Activated naive CD4-positive, alpha-beta T cell treated with Interleukin-2 at 50 U/mL for 16 hours (primary cell): ENCODE results near the gene SHISAL1.

Experiments
- DNase-seq: peaks from one replicate; pipeline ENCODE4 v3.0.0-alpha.2; 2020

The SHISAL1 gene

DNA sequence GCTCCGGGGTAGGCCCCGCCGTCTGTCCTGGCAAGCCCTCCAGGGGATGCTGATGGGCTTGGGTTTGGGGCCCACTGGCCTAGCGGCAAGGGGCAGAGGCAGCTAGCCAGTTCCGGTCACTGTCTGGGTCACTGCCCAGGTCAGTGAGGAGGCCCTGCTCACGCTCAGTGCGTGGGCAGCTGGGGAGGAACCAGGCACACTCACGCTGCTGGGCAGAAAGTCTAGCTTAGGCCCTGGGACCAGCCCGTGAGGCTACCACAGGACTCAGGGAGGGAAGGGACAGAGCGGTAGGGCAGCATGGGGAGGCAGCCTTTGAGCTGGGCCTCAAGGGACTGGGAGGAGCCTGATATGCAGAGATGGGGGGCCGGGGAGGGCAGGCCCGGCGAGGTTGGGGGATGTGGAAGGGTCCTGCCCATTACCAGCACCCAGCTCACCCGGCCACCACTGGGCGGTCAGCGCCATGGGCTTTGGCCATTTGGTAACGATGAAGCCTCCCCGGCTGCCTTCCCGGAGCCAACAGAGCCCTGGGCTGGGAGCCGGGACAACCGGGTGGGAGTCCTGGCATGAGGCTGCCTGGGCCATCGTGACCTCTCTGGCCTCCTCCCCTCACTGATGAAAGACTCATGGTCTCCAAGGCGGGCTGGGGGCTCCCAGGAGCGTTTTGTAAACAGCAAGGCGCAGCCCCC is 14.2 kb downstream of the SHISAL1 start:
- DNase-seq = no peak

DNA sequence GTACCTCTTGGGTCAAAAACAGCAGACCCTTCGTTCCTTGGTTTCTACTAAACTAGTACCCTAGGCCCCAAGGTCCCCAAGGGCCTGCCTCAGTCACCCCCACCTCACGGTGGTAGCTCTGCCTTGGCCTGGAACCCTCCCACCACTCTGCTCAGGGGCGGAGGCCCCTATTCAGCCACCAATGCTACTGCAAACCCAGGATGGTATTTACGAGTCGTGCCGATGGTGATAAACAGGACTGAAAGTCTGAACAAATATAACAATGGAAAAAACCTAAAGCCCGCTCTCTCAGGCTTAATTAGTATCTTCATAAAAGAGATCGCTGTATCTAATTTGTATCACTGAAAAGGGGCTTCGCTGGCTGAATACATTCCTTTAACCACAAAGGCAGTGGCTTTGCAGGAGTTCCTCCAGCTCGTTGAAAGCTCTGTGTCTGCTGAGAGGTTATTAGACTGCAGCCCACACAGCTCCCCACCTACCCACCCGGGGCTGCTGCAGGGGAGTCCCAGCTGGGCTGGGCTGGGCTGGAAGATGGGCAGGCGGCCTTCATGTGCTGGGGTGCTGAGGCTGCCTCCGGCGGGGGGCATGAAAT is 15.2 kb downstream of the SHISAL1 start:
- no peak for DNase-seq

DNA sequence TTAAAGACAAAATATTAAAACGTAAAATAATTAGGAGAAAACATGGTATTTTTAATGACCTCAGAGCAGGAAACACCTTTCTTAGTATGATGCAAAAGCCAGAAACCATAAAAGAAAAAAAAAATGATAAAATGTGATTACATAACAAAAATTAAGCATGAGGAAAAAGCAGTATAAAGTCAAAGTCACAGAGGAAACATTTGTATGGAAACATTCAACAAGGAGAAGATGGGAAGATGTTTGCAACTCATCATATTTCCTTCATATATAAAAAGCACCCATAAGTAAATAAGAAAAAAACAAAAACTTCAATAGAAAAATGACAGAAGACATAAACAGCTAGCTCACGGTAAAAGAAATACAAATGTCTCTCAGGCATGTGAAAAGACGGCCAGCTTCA is 17.3 kb downstream of the SHISAL1 start:
- no peak for DNase-seq

DNA sequence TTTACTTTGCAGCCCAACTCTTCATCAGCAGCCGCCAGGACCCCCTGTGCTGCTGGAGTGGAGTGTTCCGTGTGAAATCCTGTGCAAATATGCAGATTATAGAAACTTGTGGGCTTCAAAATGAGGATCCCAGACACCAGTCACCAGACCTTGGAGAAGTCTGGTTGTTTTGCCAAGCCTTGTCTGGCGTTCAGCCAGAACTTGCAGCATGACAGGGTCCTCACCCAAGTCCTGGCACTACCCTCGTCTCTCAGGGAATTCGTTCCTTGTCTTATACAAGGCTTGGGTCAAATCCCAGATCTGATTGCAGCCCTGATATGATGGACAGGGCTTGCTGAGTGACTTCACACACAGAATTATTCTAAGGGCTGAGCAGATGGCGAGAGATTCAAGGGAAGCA is 18.9 kb downstream of the SHISAL1 start:
- no peak for DNase-seq

DNA sequence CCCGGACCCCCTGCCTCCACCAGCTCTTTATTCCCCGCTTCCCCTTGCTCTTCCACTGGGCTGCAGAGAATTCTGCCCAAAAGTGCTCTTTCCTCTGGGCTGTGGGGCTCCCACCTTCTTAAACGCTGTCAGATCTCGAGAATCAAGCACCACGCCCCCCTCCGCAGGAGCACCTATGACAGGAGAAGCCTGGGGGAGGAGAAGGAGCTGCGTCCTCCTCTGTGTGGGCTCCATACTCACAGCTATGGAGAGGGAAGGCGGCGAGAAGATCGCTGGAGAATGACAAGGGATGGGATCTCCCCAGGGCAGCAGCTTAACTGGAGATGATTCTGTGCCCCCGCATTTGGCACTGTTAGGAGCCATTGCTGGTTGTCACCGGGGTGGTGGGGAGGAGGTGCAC is 19.7 kb downstream of the SHISAL1 start:
- DNase-seq = no peak

DNA sequence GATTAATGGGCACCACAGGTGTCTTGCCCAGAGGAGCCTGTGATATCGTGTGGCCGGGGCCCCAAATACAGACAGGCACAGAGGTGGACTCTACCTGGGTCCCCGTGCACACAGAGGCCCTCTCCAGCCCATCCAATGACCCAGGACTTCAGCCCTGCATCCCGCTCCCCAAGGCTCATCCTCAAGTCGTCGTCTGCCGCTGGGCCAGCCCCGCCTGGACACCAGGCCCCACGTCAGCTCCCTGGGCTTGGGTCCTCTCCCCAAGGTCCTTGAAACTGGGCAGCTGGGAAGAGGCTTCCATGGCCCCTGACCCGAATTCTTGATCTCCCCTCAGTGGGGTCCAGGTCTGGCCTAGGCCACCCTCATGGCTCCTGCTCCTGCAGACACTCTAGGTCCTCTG is 20.2 kb downstream of the SHISAL1 start:
- no peak for DNase-seq

DNA sequence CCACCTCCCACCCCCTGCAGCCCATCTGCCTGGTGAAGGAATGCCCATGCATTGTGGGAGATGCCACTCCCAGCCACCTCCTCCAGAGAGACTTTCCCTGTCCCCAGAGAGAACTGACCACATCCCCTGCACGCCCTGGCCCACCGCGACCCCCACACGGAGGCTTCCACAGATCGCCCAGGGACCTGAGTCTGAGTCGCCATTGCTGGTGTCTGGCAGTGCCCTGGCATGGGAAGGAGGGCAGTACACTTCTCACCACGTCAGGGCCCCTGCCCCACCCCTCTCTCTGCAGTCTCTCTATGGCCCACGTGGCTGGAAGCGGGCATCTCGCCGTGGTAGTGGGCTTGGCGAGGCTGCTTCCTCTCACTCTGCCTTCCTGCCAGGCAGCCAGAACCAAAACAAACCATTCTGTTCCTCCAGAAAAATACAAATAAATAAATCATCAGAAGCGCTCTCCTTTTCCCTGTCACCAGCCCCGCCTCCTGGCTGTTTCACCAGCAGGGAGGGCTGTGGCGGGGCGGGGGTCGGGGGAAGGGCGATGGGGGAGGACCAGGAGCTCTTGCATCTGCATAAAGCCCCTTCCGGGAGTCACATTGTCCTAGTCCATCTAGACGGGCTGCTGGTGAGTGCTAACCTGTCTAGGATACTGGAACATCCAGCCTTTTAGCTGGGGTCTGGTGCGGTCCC is 20.9 kb downstream of the SHISAL1 start:
- no peak for DNase-seq

DNA sequence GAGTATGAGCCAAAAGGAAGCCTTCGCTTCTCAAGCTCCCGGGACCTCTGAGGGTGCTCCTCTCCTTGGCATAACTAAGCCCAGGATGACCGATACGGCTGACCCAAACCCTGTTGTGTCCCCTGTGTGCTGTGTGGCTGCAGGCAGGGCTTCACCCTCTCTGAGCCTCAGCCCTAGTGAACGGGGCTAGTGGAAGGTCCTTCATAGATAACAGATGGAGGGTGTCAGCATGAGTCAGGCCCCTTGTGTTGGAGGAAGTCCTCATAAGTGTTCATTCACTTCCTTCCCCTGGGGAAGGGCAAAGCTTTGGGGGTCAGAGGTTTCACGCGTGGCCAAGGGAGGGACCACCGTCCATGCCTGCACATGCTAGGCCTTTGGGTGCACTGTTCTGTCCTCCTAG is 21.5 kb downstream of the SHISAL1 start:
- DNase-seq = no peak

DNA sequence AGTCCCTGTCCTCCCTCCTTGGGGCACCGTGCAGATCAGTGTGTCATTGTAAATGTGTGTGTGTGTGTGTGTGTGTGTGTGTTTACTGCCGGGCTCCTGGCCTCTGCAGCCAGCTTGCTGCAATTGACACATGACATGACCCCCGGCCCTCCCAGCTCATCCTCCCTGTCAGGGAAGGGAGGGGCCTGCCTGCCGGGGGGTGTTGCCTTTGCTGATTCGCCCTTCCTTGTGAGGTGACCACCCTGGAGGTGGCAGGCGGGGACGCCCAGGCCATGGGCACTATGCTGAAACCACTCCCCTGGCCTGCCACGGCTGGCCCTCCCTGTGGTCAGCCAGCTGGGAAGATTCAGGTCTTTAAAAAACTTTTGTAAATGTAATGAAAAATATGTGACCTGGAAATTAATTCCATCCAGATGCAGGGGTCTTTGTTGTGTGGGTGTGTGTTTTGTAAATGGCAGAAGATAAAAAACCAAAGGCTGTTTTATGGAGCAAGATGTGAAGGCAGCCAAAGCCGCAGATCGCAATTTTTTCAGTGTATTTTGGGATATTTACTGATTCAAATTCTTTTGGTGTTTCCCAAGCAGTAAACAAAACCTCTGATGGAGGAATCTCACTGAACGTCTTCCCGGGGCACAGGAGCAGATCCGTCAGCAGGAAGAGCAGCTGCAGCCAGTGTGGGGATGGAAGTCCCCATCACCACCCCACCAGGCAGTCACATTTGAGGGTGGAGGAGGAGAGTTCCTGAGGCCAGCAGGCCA is 23.2 kb downstream of the SHISAL1 start:
- no peak for DNase-seq

DNA sequence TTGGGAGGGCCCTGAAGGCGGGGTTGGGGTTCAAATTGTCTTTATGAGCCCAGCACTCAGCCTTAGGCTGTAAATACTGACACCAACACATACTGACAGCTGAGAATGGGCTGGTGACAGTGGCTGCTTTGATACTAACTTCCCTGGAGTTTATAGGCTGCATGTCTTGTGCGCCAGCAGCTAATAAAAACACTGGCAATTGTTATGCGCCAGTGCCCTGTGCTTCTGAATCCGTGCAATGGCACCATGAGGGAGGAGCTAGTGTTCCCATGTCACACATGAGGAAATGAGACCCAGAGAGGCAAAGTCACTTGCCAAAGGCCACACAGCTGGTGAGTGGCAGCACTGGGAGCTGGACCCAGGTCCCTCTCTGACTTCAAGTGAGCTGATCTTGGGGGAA is 23.8 kb downstream of the SHISAL1 start:
- no peak for DNase-seq

DNA sequence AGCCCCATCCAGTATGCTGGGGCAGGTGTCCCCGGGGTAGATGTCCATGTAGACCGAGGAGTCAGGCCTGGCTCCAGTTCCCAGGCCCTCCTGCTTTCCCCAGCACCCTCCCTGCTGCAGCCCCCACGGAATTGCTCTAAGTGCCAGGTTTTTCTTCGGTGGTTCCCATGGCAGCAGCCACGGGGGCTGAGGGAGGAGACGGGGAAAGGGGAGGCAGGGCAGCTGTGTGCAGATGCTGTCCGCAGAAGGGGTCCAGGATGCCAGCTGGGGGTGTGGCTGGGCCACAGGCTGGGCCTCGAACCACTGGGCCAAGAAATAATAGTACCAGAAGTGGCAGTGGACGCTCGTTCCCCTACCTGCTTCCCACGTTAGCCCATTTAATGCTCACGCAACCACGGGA is 25.0 kb downstream of the SHISAL1 start:
- DNase-seq = no peak

DNA sequence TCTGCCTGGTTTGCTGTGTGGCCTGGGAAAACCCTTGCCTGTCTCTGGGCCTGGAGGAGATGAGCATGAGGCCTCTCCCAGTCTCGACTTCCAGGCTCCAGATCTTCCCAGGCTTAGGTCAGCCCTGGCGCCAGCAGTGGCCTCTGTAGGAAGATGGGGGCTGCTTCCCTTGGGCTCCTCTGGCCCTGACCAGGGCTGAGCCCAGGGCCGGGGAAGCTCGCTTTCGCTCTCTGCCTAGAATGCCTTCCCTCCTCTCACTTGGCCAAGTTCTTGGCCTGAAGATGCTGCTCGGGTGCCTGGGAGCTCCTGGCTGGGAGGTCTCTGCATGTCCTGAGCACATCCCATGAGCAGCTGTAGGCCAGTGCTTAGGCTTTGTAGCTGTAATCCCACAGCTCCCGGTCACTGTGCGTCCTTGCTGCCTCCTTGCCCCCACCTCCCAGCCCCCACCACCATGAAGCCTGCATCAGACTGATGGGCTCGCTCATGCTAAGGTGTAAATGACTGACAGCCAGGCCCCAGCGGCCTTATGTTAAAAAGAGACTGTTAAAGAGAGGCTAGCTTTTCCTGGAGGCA is 25.5 kb downstream of the SHISAL1 start:
- no peak for DNase-seq

DNA sequence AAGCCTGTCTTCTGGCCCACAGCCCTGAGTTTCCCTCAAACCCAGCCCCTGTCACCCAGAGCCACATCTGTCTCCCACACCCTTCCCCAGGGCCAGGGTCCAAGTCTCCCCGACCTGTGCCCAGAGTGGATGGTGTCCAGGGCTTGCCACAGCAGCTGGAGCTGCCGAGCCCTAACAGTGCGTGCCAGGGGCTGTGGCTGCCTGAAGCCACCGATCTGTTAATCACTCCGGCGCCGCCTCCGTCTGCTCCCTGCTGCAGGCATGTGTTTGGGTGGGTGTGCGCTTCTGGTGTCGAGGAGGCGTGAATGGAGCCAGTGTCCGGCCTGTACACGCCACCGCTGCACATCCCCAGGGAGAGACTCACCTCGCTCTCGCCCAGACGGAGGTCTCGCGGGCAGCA is 26.1 kb downstream of the SHISAL1 start:
- no peak for DNase-seq

DNA sequence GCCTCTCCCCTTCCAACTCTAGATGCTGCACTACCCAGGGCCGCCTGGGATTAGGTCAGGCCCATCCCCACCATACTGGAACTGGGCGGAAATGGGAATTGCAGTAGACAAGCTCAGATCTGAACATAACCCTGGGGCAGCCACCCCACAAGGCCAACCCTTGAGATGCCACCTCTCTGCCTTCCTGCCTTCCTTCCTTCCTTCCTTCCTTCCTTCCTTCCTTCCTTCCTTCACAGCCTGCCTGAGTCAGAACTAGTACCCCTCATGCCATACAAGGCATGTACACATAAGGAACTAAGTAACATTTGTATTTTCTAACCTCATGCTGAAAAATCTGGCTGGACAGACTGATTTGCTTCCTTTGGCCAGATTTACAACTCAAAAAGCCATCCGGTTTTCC is 28.0 kb downstream of the SHISAL1 start:
- no peak for DNase-seq

DNA sequence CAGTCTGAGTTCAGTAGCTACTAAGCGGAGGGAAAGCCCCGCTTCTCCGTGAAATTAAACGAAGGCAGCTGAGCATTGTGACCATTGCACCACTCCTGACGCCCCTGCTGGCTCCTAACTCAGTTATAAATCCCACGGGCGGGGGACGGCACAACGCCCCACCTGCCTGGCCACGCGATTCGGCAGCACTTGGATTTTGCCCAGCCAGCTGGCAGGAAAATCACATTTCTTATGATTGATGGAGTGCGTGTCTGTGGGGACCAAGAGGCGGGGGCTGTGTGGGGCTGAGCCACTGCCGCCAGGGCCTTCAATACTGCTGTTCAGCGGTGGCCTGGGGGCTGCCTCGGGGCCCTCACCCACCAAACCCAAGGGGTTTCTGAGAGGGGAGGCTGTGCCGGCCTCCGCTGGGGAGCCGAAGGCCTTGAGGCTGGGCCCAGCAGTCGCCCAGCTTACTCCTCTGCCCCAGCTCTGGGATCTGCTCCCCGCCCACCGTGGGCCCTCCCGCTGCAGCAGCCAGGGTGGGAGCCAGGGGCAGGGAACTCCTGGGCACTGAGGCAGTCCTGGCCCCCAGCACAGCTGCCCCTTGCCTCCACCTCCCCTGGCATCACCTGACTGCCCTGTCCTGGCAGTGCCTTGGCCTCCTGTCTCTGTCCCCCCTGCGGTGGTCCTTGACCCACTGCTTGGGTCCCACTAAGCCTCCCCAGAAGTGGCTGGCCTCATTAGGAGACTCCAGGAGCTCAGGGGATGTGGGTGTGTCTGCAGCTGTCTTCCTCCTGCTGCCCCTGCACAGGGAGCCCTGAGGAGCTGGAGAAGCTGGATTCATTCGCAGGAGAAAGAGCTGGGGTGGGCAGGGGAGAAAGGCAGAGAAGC is 30.7 kb downstream of the SHISAL1 start:
- DNase-seq = no peak

DNA sequence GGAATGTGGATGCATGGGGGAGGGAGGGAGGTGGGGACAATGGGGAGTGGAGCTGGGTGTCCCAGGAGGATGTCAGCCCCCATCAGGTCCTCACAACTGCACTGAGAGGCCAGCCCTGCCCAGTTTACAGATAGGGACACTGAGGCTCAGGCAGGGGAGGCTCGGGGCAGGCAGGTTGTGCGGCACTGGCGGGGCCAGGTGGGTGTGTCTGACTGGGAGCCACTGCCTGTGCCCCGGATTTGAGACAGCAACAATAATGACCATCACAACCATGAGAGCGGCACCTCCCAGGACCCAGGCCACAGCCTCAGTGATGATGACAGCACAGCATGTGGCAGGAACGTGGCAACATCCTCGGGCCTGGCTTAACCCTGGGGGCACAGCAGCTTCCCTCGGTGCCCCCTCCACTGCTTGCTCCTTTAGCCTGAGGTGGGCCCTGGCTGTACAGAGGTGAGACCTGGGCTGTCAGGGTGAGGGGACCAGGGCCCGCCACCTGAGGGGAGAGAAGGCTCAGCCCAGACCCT is 32.0 kb downstream of the SHISAL1 start:
- DNase-seq = no peak

DNA sequence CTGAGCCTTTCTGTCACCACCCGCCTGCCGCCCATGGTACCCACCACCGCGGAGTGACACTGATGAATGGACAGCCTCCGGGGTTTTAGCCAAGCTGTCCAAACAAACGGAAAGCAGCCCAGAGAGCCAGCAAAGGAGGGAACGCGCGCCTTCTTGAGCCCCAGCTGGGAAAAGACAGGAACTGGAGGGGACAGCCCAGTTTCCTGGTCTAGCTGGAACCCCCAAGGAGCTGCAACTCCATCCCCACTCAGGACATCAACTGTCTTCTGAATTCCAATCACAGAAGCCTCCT is 33.7 kb downstream of the SHISAL1 start:
- no peak for DNase-seq

DNA sequence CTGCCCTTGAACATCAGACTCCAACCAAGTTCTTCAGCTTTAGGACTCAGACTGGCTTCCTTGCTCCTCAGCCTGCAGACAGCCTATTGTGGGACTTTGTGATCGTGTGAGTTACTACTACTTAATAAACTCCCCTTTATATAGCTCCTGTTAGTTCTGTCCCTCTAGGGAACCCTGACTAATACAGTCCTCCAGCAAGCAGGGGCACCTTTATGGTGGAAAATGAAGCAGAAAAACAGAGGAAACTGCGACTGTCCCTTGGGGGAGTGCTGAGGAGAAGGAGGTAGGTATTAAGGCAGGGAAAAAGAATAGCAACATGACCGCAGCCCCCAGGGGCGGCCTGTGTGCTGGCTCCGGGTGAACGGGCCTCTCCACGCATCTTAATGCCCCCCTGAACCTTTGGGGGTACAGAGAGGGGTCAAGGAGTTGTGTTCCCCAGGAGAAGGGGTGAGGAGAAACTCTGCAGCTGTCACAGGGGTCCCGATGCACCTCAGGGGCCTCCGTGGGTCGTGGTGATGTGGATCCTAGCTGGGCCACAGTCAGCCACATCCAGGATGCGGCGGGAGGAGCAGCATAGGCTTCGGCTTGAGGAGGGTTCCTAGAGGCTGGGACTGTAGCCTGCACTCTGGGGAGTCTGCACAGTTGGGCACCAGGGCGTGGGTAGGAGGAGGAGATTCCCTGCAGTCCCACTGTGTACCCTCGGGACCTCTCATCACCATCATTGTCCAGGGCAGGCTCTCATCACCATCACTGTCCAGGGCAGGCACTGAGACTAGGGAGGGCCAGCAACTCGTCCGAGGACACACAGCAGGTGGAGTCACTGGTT is 34.3 kb downstream of the SHISAL1 start:
- no peak for DNase-seq

DNA sequence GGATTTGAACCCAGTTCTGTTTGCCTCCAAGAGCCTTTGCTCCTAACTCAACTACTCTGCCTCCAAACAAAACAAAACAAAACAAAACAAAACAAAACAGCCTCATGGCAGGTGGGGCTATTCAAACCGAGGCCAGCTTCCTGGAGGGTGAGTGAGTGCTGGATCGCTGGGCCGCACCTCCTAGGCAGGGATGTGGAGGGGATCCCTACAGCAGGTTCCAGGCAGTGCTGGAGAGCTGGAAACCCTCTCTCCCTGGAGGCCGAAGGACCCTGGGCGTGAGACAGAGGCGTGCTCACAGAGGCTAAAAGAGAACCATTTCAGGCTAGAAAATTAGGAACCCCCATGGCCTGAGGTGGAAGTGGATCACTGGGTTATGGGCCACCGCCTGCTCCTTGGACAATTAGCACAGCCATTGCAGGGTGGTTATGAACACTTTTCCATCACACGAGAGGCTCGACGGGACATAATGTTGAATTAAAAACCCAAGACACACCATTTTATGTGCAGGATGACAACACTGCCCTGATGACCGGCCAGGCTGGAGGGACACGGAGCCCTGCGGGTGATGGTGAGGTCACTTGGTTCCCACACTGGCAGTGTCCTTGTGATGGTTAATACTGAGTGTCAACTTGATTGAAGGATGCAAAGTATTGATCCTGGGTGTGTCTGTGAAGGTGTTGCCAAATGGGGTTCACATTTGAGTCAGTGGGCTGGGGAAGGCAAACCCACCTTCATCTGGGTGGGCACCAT is 35.2 kb downstream of the SHISAL1 start:
- DNase-seq = no peak

DNA sequence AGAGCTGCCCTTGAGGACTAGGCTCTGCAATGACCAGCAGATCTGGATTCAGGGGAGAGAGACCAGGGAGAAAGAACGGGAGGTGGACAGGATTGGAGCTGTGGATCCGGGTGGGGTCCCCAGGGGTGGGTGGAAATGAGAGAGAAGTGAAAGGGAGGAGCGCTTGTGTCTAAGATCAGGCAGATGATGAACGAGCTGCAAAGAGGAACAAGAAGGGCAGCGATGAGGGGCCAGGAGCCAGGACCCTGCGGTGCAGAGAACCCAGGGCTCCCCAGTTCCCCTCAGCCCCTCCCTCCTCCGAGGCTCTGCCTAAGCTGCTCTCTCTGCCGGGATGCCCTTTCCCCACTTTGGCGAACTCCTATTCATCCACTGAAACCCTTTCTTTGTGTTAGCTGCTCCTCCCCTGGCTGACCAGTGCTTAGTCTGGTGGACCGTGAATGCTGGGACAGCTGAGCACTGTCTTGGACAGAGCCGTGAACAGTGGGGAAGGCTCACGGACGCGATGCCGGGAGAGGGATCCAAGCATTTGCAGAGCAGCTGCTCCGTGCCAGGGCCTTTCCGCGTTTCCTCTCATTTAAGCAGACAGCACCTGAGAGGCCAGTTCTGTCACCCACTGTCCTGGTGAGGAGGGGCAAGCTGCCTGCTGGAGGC is 35.9 kb downstream of the SHISAL1 start:
- DNase-seq = no peak
